ENCODE measurements around the gene CLCN3.

GRCh38 chr4:169644802-169645201, 24.4 kb downstream of the CLCN3 start:
- TF ChIP-seq CREB1 (IDR thresholded peaks at IDR 0.05; ENCODE audit: low read depth) (no peak), EP300 (IDR thresholded peaks at IDR 0.05; ENCODE audit: borderline replicate concordance) (no peak), CEBPB (IDR thresholded peaks at IDR 0.05) (no peak), FOXM1 (IDR thresholded peaks at IDR 0.05; ENCODE audit: borderline replicate concordance, low read depth) (no peak), YY1 (IDR thresholded peaks at IDR 0.05; ENCODE audit: low read depth) (no peak), EGR1 (IDR thresholded peaks at IDR 0.05) (no peak), TAF1 (IDR thresholded peaks at IDR 0.05; ENCODE audit: low read depth) (no peak), NFIC (IDR thresholded peaks at IDR 0.05) (no peak), TCF12 (IDR thresholded peaks at IDR 0.05; ENCODE audit: low read depth) (no peak), TEAD4 (IDR thresholded peaks at IDR 0.05) (no peak), MAX (IDR thresholded peaks at IDR 0.05) (no peak), RAD21 (IDR thresholded peaks at IDR 0.05; ENCODE audit: low read depth) (no peak), REST (IDR thresholded peaks at IDR 0.05; ENCODE audit: low read depth) (no peak)
- TF ChIP-seq, protein P1, sequence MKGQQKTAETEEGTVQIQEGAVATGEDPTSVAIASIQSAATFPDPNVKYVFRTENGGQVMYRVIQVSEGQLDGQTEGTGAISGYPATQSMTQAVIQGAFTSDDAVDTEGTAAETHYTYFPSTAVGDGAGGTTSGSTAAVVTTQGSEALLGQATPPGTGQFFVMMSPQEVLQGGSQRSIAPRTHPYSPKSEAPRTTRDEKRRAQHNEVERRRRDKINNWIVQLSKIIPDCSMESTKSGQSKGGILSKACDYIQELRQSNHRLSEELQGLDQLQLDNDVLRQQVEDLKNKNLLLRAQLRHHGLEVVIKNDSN (IDR thresholded peaks at IDR 0.05) = no peak
